GM18505 (cell line): Measurements from ENCODE around the gene PANK4.

Experiments used
- ATAC-seq: cut with Tn5 transposase; IDR thresholded peaks from one replicate; pipeline ENCODE4 v1.9.1; 2021; ENCODE audit not compliant: unreplicated experiment
- POLR2A ChIP-seq: IDR thresholded peaks from 4 replicates; pipeline ENCODE4 v1.6.1; 2011; ENCODE audit warnings: borderline replicate concordance; ENCODE audit not compliant: insufficient read depth, insufficient read length; ENCODE audit errors: extremely low read depth

Gene PANK4

DNA sequence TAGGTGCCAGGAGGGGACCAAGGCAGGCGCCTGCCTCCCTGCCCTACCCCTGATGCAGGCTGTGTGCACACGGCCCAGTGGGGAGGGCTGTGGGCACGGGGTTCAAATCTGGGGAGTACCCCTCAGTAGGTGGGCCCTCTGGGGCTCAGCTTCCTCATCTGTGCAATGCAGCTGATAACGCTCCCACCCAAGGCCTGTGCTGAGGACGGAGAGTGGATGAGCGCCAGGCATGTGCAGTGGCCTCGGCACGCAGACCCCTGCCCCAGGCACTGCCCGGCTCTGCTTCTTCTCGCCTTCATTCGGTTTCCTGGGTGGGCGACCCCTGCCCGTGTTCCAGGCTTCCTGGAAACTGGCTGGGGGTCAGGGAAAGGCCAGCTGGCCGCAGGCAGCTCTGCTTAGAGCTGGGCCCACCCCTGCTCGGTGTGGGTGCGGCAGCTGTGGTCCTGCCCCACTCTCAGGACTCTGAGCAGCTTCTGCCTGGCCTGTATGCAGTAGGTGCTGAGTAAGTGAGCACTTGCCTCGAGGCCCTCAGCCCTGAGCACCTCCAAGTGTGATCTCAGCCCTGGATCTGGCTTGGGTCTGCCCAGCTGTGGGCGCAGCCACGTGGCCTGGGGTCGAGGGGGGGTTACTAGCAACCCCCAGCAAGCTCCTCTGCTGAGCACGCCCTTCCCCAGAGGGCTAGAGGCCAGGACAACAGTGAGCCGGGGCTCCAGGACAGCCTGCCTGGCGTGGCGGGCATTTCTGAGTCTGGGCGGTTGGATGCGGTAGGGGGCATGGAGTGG lies 17.9 kb upstream of the PANK4 start:
- TF ChIP-seq POLR2A, result no peak
- ATAC-seq, result no peak

DNA sequence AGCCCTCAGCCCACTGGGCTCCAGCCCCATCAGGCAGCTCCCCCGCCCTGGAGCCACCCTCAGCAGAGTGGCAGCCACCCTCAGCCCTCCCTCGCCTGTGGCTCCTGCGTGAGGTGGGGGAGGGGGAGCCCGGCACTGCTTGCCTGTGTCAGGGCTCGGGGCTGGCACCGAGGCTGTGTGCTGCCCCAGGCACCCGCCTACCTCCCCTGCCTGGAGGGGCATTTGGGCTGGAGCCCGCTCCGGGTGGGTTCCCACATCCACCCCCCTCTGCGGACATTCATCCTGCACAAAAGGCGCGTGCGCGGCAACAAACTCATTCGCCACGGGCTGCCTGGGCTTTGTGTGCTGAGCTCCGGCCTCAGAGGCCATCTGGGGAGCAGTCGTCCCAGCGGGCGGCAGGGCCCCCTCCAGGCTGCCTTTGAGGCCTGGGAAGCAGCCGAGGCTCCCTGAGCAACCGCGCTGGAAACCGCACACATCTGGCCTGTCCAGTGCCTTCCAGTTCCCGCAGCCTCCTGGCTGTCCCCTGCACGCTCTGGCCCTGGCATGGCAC lies 17.2 kb upstream of the PANK4 start:
- no peak for ATAC-seq
- no peak for TF ChIP-seq POLR2A

DNA sequence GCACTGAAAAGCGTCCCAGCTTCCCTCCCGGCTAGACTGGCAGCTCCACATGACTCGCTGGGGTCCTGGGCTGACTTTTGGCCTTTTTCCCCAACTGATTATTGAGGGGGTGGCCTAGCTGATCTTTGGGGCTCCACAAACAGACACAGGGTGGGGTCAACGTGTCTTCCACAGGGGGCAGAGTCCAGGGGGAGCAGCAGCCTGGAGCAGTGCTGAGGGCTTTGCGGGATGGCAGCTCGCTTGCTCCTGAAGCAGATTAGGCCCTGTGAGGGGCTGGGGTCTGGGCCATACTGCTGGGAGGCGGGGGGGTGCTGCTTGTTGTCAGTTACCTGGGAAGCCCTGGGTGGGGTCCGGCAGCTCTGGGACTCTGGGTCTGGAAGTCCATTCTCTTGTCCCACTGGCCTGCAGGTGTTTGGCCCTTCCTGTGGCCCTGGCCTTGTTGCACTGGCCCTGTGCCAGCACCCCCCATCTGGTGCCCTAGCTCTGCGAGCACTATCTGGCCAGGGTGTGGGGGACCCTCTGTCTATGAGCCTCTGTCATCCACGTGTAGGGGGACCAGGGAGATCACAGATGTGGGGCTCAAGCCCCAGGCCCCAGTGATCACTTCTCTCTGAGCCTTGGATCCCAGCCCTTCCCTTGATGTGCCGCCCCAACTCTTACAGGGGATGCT lies 16.0 kb upstream of the PANK4 start:
- TF ChIP-seq POLR2A, result no peak
- no peak for ATAC-seq

DNA sequence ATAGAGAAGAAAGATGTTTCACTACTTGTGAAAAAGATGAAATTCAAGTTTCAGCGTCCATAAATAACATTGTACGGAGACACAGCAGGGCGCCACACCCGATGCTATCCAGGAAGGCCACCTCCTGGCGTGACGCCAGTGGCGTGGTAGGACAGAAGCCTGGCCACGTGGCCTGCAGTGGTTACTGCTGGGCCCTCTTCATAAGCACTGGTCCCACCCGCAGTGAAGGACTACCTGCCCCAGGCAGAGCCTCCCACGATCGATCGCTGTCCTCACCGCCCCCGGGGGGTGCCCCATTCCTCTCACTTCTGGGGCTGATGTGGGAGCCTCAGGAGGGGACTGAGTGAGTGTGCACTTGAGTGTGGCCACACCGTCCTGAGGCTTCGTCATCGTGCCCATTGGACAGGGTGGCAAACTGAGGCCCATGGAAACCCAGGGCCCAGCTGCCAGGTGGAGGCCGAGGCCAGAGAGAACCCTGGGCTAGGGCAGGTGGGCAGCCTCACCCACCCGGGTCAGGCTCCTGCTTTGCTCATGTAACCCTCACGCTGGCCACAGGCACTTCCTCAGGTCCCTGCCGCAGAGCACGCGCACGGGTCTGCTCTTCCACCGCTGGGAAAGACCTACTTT lies 15.3 kb upstream of the PANK4 start:
- no peak for TF ChIP-seq POLR2A
- ATAC-seq, result no peak

DNA sequence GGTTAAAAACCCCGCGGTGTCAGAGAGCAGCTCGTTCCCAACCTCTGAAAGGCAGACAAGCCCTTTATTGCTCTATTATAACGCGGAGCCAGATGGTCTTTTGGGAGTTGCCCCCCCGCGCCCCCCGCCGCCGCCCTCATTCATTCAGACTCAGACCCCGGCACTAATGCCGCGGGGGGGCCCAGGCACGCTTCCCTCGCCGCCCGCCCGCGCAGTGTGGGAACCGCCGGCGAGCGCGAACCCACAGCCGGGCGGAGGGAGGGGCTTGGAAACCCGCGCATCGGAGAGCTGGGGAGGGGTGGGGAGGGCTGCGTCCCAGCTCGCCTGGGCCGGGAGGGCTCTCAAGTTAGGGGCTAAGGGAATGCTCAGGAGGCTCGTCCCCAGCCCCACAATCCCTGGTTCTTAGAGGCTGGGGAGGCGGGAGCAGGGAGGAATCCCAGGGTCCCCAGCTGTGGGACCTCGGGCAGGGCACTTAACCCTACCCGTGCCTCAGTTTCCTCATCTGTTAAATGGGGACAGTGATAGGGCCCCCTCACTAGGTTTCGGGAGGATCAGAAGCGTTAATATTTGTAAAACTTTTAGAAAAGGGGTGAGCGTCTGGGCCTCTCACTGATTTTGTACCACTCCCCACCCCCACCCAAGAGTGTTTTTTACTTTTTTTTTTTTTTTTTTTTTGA lies 14.6 kb upstream of the PANK4 start:
- no peak for TF ChIP-seq POLR2A
- no peak for ATAC-seq

DNA sequence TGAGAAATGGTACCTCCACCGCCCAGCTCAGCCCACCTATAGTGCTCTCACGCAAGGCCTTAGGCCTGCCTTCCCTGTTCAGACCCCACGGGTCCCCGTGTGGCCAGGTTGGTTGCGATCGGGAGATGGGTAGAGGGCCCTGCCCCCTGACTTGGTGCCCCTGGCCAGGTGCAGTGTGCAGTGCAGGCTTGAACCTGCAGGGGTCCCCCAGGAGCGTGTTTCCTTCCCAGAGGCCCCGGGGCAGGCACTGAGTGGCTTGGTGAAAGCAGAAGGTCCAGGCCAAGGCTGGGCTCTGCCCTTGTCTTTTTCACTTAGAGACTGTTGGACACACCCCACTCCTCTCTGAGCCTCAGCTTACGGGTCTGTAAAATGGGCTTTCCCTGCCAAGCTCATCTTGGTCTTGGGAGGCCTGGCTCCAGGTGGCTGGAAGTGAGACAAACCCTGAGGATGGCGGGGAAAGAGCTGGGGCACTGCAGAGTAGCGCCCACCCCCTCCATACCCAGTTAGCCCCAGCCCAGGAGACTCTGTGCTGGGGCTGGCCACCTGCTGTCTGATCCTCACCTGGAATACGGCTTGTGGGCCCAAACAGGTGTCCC lies 13.0 kb upstream of the PANK4 start:
- no peak for ATAC-seq
- TF ChIP-seq POLR2A, result no peak

DNA sequence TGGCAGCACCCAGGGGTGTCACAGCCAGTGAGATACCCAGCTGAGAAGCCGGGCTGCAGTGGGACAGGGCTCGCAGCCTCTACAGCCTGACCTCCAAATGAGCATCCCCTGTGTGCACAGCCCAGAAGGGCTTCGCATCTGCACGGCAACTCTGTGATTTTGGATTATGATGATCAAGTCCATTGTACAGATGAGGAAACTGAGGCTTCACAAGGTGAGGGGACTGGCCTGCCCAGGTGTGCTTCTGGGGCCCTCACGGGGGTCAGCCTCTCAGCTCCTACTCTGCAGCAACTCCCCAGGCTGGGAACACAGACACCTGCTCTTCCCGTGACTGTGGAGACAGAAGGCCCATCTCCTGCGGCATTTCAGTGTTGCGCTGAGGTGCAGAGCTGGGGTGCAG lies 12.5 kb upstream of the PANK4 start:
- no peak for ATAC-seq
- no peak for TF ChIP-seq POLR2A

DNA sequence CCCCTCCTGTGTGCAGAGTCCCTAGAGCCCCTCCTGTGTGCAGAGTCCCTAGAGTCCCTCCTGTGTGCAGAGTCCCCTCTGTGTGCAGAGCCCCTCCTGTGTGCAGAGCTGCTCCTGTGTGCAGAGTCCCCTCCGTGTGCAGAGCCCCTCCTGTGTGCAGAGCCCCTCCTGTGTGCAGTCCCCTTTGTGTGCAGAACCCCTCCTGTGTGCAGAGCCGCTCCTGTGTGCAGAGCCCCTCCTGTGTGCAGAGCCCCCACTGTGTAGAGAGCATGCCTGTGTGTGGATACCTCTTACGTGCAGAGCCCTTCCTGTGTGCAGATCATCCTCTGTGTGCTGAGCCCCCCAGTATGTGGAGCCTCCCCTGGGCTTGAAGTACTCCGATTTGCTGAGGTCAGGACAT lies 12.0 kb upstream of the PANK4 start:
- no peak for TF ChIP-seq POLR2A
- ATAC-seq, result no peak

DNA sequence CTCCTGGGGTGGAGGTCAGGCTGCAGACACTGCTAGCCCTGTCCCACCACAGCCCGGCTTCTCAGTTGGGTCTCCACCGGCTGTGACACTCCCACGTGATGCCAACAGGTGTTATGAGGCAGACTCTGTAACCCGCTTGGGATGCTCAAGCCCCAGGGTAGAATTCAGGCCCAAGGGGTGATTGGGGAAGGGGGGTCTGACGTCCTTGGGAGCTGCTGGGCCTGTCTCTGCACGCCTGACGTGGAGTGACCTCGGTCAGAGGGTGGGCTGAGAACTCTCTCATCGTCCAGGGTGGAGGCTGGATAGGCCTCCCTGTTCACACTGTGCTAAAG lies 11.4 kb upstream of the PANK4 start:
- no peak for TF ChIP-seq POLR2A
- no peak for ATAC-seq

DNA sequence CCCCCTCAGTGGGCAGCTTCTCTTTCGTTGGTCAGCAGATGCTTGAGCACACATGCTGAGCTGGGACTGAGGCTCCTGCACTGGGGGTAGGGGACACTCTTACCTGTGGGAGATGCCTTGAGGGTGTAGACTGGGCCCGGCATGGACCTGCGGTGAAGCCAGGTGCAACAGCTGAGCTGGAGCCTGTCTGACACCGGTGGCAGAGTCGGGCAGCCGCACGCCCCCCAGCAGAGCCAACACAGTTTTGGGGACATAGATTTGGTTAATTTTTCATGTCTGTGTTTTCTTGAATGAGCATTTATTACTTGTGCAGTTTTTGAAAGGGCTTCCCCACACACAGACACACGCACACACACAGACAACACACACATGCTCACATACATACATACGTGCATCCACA lies 9.6 kb upstream of the PANK4 start:
- no peak for TF ChIP-seq POLR2A
- ATAC-seq, result no peak

DNA sequence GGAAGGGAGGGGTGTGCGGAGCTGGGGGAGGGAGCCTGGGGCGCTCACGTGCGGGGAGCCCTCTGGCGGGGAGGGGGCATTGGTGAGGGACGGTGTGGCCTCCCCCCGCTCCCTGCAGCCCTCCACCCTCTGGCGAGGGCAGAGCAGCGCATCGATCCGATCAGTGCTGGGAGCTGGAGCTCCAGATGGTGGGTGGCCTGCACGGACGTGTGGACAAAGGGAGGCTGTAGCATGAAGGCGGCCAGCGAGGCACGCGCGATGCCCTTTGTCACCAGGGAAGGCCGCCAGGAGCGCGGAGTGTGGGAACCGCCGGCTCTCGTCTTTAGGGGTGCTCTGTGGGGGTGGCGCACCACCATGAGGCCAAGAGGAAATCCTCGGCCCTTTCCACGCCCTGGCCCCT lies 9.1 kb upstream of the PANK4 start:
- TF ChIP-seq POLR2A, result no peak
- ATAC-seq, result no peak

DNA sequence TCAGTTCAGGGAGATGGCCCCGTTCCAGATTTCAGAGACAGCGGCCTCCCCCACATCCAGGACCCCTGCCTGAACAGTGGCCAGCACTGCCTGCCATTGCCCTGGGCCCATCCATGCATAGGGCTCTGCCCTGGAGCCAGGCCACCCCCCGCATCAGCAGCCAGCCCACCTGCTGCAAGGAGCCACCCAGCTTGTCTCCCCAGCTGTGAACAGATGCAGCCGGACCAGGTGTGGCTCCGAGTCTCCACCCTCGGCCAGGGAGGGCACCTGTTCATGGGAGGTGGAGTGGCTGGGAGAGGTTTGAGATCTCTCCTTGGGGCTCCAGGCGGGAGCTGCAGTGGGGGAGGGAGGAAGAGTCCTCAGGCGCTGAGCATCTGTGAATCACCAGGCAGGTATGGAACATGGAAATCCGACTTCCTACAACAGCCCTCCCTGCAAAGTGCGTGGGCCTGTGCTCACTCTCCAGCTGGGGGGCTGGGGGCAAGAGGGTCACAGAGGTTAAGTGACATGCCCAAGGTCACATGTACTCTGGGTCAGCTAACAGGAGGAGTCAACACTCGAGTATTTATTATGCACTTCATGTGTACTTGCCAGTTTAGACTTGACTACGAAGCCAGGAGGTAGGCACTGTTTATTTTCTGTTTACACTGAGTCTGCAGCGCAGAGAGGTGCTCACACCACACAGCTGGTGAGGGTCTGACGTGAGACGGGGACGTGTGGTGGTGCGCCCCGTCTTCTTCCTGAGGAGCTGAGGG lies 8.5 kb upstream of the PANK4 start:
- ATAC-seq, result no peak
- no peak for TF ChIP-seq POLR2A
